ENCODE measurements around the gene DIAPH1.

Gene DIAPH1

DNA sequence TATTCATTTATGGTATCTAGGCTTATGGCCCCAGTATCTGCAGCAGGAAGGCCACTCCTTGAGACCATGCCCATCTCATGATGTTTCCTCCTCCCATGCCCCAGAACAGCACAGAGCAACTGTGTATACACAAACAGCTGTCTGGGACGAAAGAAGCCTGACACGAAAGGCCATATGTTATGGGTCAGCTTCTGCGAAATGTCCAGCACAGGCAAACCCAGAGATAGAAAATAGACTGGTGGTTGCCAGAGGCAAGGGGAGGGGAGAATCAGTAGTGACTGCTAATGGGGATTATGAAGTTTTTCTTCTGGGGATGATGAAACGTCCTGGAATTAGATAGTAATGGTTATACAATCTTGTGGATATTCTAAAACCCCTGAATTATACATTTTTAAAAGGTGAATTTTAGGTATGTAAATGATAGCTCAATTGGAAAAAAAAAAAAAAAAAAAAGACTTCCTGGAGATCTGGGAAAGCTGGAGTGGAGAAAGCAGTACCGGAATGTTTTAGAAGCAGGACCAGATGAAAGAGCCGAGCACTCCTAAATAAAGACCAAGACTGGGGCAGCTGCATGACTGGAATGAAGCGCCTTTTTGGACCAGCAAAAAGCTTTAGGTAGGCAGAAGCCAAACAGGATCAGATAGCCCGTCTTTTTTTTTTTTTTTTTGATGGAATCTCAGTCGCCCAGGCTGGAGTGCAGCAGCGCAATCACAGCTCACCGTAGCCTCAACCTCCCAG, 100.8 kb downstream of the DIAPH1 start:
- DNase-seq = no peak

DNA sequence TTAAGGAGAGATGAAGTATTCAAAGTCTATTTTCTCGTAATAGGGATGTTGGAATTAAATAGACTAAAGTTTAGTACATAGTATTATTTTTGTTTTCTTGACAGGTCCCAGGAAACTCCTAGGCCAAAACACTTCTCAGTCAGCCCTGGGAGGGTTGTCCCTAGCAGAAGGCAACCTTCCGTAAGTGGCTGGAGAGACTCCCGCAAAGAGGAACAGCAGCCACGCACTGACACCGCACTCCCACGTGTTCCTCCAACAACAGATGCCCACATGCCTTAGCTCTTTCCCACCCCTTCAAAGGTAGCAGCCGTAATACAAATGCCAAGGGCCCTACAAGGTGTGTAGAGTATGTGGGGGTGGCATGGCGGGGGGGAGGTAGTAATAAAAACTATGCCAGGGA, 101.5 kb downstream of the DIAPH1 start:
- DNase-seq = no peak

- DNase-seq = no peak
Observed at GRCh38 chr5:141516672-141517025, 102.2 kb downstream of the DIAPH1 start.

GRCh38 chr5:141515946-141516671, 102.7 kb downstream of the DIAPH1 start:
- DNase-seq = no peak

DNA sequence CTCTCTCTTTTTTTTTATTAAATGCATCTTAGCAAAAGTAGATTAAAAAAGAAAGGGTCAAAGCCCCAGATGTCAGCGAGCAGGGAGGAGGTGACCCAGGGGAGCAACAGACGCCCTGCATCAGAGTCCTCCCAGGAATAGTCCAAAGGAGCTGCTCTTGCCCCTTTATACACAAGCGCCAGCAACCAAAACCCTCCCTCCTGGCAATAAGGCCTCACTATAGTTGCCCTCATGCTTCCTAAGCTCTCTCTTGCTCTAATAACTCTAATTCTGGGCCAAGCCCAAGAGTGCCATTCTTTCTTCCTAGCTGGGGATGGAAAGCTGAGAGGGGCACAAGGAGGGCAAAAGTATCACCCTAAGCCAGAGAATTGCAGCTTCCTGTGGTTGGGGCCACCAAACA, 103.7 kb downstream of the DIAPH1 start:
- DNase-seq = no peak

DNA sequence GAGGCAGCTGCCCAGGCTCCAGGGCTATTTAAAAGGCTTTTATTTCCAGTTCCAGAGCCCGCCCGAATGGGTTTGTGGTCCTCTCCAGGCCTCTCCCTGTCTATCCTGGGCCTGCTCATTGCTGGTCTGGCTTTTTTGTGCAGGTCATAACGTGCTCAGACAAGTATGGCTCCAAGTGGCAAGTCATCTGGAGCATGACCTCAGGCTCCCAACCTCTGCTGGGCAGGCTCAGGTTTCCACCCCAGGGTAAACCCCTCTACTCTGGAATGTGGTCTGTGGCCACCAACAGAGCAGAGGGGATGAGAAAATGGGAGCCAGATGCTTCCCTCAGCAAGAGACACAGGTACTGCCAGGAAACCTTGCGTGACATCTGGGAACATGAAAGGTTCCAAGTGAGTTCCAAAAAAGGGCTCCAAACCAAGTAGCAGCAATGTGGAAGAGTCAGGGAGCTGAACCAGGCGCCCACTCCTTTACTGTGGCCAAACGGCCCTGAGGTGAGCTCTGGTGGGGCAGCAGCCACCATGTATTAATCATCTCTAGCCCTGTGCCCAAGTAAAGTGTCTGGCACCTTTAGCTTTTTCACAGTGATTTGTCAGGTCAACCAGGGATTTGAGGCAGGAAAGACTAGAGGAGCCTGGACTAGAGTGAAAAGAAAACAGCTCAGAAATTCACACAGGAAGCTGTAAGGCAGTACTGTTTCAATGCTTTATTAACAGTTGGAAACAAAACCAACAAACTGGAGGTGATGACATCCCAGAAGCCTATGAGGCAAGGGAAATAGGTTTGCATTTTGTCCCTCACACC, 104.3 kb downstream of the DIAPH1 start:
- DNase-seq = no peak

GRCh38 chr5:141513627-141514329, 105.0 kb downstream of the DIAPH1 start:
- peak; percentile 52 for DNase-seq

GRCh38 chr5:141512911-141513626, 105.7 kb downstream of the DIAPH1 start:
- DNase-seq = peak; percentile 52

- peak; percentile 89 for DNase-seq
Observed at GRCh38 chr5:141512390-141512910, 106.3 kb downstream of the DIAPH1 start.

GRCh38 chr5:141511771-141512325, 107.0 kb downstream of the DIAPH1 start:
- no peak for DNase-seq

DNA sequence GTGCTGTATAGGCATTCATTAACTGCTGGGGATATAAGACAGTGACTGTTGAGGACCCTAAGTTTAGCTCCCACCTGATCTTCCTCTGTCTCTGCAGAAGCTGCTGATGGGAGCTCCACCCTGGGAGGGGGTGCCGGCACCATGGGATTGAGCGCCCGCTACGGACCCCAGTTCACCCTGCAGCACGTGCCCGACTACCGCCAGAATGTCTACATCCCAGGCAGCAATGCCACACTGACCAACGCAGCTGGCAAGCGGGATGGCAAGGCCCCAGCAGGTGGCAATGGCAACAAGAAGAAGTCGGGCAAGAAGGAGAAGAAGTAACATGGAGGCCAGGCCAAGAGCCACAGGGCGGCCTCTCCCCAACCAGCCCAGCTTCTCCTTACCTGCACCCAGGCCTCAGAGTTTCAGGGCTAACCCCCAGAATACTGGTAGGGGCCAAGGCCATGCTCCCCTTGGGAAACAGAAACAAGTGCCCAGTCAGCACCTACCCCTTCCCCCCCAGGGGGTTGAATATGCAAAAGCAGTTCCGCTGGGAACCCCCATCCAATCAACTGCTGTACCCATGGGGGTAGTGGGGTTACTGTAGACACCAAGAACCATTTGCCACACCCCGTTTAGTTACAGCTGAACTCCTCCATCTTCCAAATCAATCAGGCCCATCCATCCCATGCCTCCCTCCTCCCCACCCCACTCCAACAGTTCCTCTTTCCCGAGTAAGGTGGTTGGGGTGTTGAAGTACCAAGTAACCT, 107.8 kb downstream of the DIAPH1 start:
- DNase-seq = no peak

- no peak for DNase-seq
Observed at GRCh38 chr5:141510160-141510559, 108.6 kb downstream of the DIAPH1 start.

DNA sequence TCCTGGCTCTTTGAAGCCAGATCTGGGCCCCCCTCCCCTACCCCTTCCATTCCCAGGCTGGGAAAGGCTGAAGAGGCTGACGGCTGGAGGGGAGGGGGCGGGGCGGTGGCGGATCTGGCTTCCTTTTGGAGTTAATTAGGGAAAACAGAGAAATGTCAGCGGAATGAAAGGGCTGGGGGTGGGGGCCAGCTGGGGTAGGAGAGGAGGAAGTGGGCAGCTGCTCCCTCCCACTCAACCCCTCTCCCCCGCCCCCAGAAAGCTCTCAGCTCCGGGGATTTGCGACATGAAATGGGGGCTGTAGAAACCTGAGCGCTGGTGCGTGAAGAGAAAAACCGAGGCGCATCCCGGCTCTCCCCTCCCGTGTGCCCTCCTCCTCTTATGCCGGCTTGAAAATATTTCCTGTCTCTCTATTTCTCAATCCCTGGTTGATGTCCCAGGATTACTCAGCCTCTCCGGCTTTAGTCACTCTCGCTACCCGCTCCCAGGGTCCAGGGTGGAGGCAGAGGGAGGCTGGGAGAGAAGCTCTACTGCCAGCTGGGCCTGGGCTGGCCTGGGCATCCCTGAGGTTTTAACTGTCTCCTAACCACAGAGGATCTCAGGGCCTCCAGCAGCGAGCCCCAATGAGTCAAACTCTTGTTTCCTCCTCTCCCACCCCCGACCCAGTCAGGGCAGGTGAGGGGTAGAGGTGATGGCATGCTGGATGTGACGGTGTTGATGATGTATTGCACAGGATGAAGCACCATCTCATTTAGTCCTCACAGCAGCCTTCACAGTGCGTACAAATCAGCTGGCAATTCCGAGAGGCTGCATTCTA, 109.8 kb downstream of the DIAPH1 start:
- no peak for DNase-seq

DNA sequence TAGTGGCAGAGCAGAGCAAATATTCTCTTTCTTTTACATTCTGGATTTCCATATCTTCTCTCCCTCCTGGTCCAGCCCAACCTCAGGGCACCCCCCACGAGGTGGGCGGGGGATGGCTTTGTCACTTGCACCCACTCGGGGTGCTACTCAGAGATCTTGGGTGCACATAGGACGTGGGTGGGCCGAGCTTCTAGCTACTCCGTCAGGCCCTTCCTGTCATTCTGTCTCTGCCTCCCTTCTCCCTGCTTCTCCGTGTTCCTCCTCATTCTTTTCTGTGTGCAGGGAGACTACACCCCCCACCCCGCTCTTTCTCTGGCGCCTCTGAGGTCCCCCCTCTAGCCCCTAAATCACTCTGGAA, 110.4 kb downstream of the DIAPH1 start:
- DNase-seq = no peak

DNA sequence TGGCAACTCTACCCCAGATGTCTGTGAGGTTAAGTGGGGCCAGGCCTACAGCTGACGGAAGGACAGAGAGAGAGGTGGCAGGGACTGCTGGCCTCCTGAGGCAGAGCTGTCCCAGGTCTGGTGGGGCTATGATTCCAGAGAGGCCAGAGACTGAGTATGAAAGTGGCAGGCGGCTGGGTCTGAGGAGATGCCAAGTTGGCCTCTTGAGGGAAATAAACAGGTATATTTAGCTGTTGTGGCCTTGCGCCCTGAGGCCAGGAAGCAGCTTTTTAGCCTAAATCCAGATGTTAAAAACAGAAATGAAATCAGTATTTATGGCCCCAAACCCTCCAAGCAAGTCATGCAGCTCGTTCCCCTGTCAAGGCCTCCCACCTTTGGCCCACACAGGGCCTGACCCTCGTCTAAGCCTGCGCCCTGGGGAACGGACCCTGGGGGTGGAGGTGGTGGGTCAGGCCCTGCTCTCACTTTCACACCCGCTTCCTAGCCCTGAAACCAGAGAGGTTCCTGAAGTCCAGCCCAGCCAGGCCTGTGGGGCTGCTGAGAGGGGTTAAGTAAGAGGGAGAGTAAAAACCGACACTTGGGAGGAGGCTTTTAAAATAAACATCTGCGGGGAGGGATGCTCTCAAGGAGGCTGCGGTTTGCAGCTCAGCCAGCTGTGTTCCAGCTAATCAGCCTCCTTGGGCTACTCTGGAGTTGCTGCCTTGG, 111.3 kb downstream of the DIAPH1 start:
- DNase-seq = no peak

- no peak for DNase-seq
Observed at GRCh38 chr5:141506381-141507155, 112.2 kb downstream of the DIAPH1 start.

DNA sequence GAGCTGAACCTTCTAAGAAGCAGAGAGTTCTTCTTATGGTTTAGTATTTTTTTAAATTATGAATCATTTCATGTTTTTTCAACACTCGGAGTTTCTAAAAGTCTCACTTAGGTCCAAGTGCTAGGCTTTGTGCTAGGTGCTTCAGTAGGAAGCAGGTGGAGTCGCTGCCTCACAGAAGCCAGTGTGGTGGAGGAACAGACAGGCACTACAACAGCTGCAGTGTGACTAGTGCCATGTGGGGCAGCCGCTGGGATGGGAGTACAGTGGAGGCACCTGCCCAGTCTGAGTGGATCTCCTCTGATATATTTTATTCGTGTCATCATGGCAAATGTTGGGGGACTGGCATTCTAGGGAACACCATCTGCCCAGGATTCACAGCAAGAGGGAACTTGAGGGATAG, 114.6 kb downstream of the DIAPH1 start:
- no peak for DNase-seq

- no peak for DNase-seq
Observed at GRCh38 chr5:141503681-141504080, 115.1 kb downstream of the DIAPH1 start.

DNA sequence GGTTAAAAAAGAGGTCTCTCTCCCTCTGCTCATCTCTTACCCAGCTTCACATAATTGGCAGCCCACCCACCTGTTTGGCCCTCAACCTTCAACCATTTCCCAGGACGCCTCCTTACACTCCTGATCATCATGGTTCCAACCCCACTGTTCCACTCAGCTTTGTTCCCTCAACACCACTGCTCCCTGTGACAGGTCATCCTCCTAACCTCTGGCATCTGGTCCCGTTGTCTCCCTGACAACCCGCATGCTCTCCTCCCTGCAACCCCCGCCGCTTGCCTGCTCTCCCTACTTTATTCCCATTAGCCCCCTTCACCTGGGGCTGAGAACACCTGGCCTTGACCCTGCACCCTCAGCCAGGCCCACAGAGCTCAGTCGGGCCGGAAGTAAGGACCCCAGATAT, 117.0 kb downstream of the DIAPH1 start:
- no peak for DNase-seq

Data from activated CD4-positive, CD25-positive, alpha-beta regulatory T cell treated with anti-CD3 and anti-CD28 coated beads, Interleukin-2, amount 50 U/mL, for 72 hours (primary cell).